ENCODE results near the gene NEXN. TPM values are rescaled to one million over a fixed set of nuclear protein-coding genes. Genes with fewer than 3 reads are reported as not detected.

Gene NEXN
- total RNA-seq (2014; rRNA removed; shearing (Covaris generic)): 6.9 and 9.0 TPM in 2 replicates

DNA sequence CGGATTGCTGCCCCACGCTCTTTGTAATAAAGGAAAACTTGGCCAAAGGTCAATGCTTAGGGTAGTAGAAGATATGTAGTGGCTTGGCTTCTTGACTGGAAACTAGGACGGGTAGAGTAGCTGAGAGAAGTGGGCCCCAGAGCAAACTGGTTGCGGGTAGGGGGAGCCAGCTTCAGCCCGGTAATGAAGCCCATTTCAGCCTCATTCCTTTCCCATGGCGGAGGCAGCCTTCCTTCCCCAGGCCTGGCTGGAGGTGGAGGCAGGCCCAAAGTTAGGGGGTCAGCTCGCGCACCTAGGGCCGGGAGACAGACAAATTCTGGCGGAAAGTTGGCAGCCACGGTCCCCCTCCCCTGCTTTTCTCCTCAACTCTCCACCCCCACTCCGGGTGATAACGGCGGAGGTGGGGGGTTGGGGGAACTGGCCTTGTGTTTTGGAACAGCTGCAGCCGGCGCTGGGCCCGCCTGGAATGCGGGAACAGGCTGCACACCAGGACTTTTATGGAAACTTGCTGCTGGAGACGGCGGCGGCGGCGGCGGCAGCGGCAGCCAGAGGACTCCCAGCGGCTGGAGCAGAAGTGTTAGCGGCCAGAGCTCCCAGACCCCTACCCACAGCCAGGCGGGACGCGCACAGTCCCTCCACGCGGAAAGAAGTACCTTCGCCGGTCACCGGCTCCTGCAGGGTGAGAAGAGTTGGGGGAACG, at the start of gene NEXN:
Gene NEXN, plus strand, starts transcription at position 544 of the 700 bp plus-strand sequence. CDS start 27,483 bp downstream, outside the sequence.
- peak within 1 kb of the TSS; percentile 97 for H3K27ac ChIP-seq
- peaks cover 11% of the 10 kb centered on the region; the same call in 1 of the 2 replicates for H3K4me1 ChIP-seq
- no peaks in the 10 kb centered on the region for H3K9me3 ChIP-seq (replicated peaks)
- peaks cover 3% of the 10 kb centered on the region; the same call in 1 of the 2 replicates for H3K36me3 ChIP-seq
- peak; percentile 94 for DNase-seq
- peak within 1 kb of the TSS; percentile 93 for H3K4me3 ChIP-seq
- H3K27me3 ChIP-seq: no peaks in the 10 kb centered on the region

GRCh38 chr1:77841574-77841973, 46.9 kb upstream of the NEXN start:
- peaks cover 8% of the 10 kb centered on the region; the same call in 1 of the 2 replicates for H3K36me3 ChIP-seq
- no peak overlapping the region for H3K4me3 ChIP-seq
- no peaks in the 10 kb centered on the region for H3K4me1 ChIP-seq
- no peak for DNase-seq
- H3K9me3 ChIP-seq (replicated peaks): no peaks in the 10 kb centered on the region
- no peaks in the 10 kb centered on the region for H3K27me3 ChIP-seq
- H3K27ac ChIP-seq: no peak overlapping the region

DNA sequence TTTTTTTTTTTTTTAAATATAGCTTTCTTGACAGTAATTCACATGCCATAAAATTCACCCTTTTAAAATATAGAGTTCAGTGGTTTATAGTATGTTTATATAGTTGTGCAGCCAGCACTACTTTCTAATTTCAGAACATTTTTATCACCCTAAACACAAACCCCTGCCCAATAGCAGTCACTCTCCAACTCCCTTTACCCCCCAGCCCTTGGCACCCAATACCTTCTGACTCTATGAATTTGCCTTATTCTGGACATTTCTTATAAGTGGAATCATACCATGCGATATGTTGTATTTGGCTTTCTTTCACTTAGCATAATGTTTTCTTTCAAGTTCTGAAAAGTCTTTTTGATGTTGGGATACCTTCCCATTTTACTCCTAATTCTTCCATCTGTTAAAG, 42.5 kb upstream of the NEXN start:
- Histone ChIP-seq H3K9me3 (replicated peaks) (no peaks in the 10 kb centered on the region), H3K36me3 (0 out of 2 replicates have a peak, but pooled peaks cover 8% of the 10 kb centered on the region), H3K4me3 (no peak overlapping the region), H3K27me3 (no peaks in the 10 kb centered on the region), H3K27ac (no peak overlapping the region), H3K4me1 (no peaks in the 10 kb centered on the region)
- no peak for DNase-seq

DNA sequence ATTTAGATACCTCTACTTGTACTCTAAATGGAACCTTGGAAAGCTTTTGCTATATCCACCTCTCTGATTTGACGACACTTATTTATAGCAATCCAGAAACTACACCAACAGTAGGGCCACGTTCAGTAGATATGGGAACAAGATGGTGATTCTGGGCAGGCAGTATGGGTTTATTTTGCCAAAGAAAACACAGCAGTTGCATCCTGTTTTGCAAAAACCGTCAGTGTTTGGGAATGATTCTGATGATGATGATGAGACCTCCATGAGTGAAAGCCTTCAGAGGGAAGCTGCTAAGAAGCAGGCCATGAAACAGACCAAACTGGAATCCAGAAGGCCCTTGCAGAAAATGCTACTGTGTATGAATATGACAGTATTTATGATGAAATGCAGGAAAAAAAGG, 41.5 kb upstream of the NEXN start:
- DNase-seq: no peak
- H3K36me3 ChIP-seq: 0 out of 2 replicates have a peak, but pooled peaks cover 8% of the 10 kb centered on the region
- no peak overlapping the region for H3K27ac ChIP-seq
- H3K4me3 ChIP-seq: no peak overlapping the region
- no peaks in the 10 kb centered on the region for H3K4me1 ChIP-seq
- no peaks in the 10 kb centered on the region for H3K27me3 ChIP-seq
- H3K9me3 ChIP-seq (replicated peaks): no peaks in the 10 kb centered on the region

DNA sequence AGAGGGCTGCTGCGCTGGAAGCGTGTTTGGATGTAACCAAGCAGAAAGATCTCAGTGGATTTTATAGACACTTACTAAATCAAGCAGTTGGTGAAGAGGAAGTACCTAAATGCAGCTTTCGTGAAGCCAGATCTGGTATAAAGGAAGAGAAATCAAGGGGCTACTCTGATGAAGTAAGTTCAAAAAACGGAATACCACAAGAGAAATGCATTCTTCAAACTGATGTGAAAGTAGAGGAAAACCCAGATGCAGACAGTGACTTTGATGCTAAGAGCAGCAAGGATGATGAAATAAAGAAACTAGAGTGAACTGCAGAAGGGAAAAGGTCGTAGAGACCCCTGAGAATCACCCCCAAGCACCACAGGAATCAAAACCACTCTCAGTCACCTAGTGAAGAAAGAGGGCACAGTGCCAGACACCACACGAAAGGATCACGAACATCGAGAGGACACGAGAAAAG, 40.8 kb upstream of the NEXN start:
- Histone ChIP-seq H3K36me3 (0 out of 2 replicates have a peak, but pooled peaks cover 6% of the 10 kb centered on the region), H3K27ac (no peak overlapping the region), H3K4me3 (no peak overlapping the region), H3K27me3 (no peaks in the 10 kb centered on the region), H3K4me1 (no peaks in the 10 kb centered on the region), H3K9me3 (replicated peaks) (no peaks in the 10 kb centered on the region)
- no peak for DNase-seq

- H3K27me3 ChIP-seq: no peaks in the 10 kb centered on the region
- no peaks in the 10 kb centered on the region for H3K4me1 ChIP-seq
- no peak overlapping the region for H3K4me3 ChIP-seq
- no peaks in the 10 kb centered on the region for H3K9me3 ChIP-seq (replicated peaks)
- H3K36me3 ChIP-seq: 0 out of 2 replicates have a peak, but pooled peaks cover under 1% of the 10 kb centered on the region
- no peak for DNase-seq
- H3K27ac ChIP-seq: no peak overlapping the region
Observed at GRCh38 chr1:77850082-77850481, 38.3 kb upstream of the NEXN start.

- H3K27me3 ChIP-seq: no peaks in the 10 kb centered on the region
- H3K4me1 ChIP-seq: no peaks in the 10 kb centered on the region
- H3K27ac ChIP-seq: no peak overlapping the region
- peaks cover 5% of the 10 kb centered on the region; the same call in 1 of the 2 replicates for H3K9me3 ChIP-seq (replicated peaks)
- no peak for DNase-seq
- no peak overlapping the region for H3K4me3 ChIP-seq
- H3K36me3 ChIP-seq: peaks cover 7% of the 10 kb centered on the region; the same call in 1 of the 2 replicates
Observed at GRCh38 chr1:77857552-77857951, 30.9 kb upstream of the NEXN start.

DNA sequence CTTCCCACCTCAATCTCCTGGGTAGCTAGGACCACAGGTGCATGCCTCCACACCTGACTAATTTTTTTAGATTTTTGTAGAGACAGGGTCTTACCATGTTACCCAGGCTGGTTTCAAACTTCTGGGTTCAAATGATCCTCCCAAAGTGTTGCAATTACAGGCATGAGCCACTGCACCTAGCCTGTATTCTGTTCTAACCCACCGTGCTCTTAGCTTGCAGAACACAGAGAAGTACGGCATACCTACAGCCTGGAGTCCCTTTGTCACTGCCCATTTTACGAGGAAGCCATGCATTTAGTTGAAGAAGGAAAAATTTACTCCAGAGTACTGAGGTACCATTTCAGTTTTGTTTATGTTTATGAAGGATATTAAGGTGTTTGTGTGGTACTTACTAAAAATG, 29.7 kb upstream of the NEXN start:
- DNase-seq: no peak
- Histone ChIP-seq H3K36me3 (peaks cover 7% of the 10 kb centered on the region; the same call in 1 of the 2 replicates), H3K27me3 (no peaks in the 10 kb centered on the region), H3K4me3 (no peak overlapping the region), H3K9me3 (replicated peaks) (peaks cover 5% of the 10 kb centered on the region; the same call in 1 of the 2 replicates), H3K4me1 (no peaks in the 10 kb centered on the region), H3K27ac (no peak overlapping the region)

- peaks cover 5% of the 10 kb centered on the region; the same call in 1 of the 2 replicates for H3K9me3 ChIP-seq (replicated peaks)
- no peaks in the 10 kb centered on the region for H3K27me3 ChIP-seq
- DNase-seq: no peak
- H3K4me3 ChIP-seq: no peak overlapping the region
- no peak overlapping the region for H3K27ac ChIP-seq
- no peaks in the 10 kb centered on the region for H3K4me1 ChIP-seq
- peaks cover 7% of the 10 kb centered on the region; the same call in 1 of the 2 replicates for H3K36me3 ChIP-seq
Observed at GRCh38 chr1:77859248-77859647, 29.2 kb upstream of the NEXN start.

DNA sequence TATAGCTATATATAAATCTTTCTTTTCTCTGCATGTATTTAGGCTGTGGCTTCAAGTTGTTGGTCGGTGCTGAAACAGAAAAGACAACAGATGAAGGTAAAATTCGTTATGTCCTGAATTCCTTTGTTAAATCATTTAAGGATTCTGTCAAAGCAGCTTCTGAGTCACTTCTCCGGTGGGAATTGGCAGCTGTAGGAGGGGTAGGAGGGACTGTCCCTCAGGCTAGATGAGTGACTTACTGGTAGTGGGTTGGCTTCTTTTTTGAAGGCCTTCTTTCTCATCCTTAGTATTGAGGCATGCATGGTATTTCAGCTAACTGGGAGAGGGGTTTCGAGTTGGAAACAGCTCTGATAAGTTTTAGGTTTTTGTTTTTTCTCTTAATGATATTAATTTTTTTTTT, 22.1 kb upstream of the NEXN start:
- DNase-seq: no peak
- Histone ChIP-seq H3K4me1 (no peaks in the 10 kb centered on the region), H3K36me3 (peaks cover 5% of the 10 kb centered on the region; the same call in 1 of the 2 replicates), H3K9me3 (replicated peaks) (no peaks in the 10 kb centered on the region), H3K27ac (no peak overlapping the region), H3K4me3 (no peak overlapping the region), H3K27me3 (no peaks in the 10 kb centered on the region)

DNA sequence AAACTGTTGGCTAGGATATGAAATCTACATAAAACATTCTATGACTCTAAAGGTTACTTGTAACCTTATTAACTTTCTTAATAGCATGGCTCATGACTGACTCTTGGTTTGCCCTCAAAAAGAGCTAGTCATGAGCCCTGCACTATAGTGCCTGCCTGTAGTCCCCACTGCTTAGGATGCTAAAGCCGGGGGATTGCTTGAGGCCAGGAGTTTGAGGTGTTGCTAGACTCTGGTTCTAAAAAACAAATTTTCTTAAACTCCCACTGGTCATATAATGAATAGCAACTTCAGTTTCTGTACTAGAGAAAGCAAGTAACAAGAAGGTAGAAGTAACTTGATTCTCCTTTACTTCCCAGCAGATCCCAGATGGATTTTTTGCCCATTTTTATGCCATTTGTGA, 15.8 kb upstream of the NEXN start:
- DNase-seq: no peak
- Histone ChIP-seq H3K27me3 (no peaks in the 10 kb centered on the region), H3K4me1 (peaks cover 5% of the 10 kb centered on the region), H3K27ac (no peak overlapping the region), H3K4me3 (no peak overlapping the region), H3K9me3 (replicated peaks) (no peaks in the 10 kb centered on the region), H3K36me3 (peaks cover 7% of the 10 kb centered on the region)

DNA sequence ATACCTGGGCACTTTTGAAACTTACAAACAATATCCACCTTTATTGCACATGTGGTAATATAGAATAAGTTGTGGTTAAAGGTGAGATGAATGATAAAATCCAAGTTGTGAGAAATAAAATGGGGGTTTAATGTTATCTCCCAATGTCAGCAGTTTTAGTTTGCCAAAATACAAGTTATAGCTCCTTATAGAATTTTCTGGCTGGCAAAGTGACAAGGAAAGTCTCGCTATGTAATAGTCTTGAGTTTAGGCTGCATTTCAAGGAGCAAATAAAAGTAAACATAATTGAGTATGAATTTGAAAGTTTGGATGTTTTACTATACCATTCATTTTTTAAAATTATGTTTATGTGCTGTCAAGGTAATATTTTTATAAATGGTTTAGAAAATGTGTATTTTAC, 15.0 kb upstream of the NEXN start:
- Histone ChIP-seq H3K4me1 (peaks cover 5% of the 10 kb centered on the region), H3K36me3 (peaks cover 7% of the 10 kb centered on the region), H3K9me3 (replicated peaks) (no peaks in the 10 kb centered on the region), H3K27ac (no peak overlapping the region), H3K27me3 (no peaks in the 10 kb centered on the region), H3K4me3 (no peak overlapping the region)
- DNase-seq: no peak

GRCh38 chr1:77874804-77875445, 13.5 kb upstream of the NEXN start:
- DNase-seq: peak in 1 of 2 experiments; percentile 15
- Histone ChIP-seq H3K36me3 (peaks cover 5% of the 10 kb centered on the region; the same call in 1 of the 2 replicates), H3K9me3 (replicated peaks) (no peaks in the 10 kb centered on the region), H3K27ac (no peak overlapping the region), H3K4me1 (peaks cover 5% of the 10 kb centered on the region), H3K4me3 (no peak overlapping the region), H3K27me3 (no peaks in the 10 kb centered on the region)

DNA sequence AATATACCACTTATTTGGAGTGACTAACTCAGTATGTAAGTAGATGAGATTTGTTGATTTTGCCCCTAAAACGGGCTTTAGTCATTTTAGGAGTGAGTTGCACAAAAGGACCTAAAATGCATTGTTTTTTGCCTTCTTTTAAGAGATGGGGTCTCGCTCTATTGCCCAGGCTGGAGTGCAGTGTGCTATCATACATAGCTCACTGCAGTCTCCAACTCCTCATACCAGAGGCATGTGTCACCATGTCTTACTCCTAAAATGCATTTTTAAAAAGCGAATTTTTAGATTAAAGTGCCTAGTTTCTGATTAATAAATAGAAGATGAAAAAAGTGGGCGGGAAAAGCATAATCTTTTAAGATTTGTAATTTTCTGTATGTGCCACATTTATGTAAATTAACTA, 11.5 kb upstream of the NEXN start:
- peaks cover 5% of the 10 kb centered on the region for H3K4me1 ChIP-seq
- H3K4me3 ChIP-seq: no peak overlapping the region
- no peaks in the 10 kb centered on the region for H3K27me3 ChIP-seq
- H3K36me3 ChIP-seq: peaks cover 5% of the 10 kb centered on the region; the same call in 1 of the 2 replicates
- H3K9me3 ChIP-seq (replicated peaks): no peaks in the 10 kb centered on the region
- H3K27ac ChIP-seq: no peak overlapping the region
- no peak for DNase-seq

GRCh38 chr1:77881061-77881460, 7.4 kb upstream of the NEXN start:
- no peaks in the 10 kb centered on the region for H3K27me3 ChIP-seq
- H3K9me3 ChIP-seq (replicated peaks): no peaks in the 10 kb centered on the region
- H3K36me3 ChIP-seq: no peaks in the 10 kb centered on the region
- no peaks in the 10 kb centered on the region; the same call in 1 of the 2 replicates for H3K4me1 ChIP-seq
- no peak overlapping the region for H3K4me3 ChIP-seq
- no peak for DNase-seq
- no peak overlapping the region for H3K27ac ChIP-seq
